Fibroblast of lung (primary cell): Measurements from ENCODE around the gene ANGPTL2.

Source experiments
- EZH2 ChIP-seq: IDR thresholded peaks from 2 replicates; pipeline ENCODE4 v1.5.1; 2012; ENCODE audit warnings: low read length, control low read depth, mild to moderate bottlenecking; ENCODE audit errors: missing control alignments
- TF ChIP-seq, protein P1 (sequence below), 2 donors: IDR thresholded peaks in 1 of 2; conservative IDR thresholded peaks in 1 of 2; 1 replicate in 1 of 2; 2 replicates in 1 of 2; pipeline ENCODE4 v1.5.1; 2011 to 2012; ENCODE audit warnings: low read length in 2 of 2, control low read depth in 1 of 2, inconsistent platforms in 1 of 2, low read depth in 1 of 2, mild to moderate bottlenecking in 1 of 2

DNA sequence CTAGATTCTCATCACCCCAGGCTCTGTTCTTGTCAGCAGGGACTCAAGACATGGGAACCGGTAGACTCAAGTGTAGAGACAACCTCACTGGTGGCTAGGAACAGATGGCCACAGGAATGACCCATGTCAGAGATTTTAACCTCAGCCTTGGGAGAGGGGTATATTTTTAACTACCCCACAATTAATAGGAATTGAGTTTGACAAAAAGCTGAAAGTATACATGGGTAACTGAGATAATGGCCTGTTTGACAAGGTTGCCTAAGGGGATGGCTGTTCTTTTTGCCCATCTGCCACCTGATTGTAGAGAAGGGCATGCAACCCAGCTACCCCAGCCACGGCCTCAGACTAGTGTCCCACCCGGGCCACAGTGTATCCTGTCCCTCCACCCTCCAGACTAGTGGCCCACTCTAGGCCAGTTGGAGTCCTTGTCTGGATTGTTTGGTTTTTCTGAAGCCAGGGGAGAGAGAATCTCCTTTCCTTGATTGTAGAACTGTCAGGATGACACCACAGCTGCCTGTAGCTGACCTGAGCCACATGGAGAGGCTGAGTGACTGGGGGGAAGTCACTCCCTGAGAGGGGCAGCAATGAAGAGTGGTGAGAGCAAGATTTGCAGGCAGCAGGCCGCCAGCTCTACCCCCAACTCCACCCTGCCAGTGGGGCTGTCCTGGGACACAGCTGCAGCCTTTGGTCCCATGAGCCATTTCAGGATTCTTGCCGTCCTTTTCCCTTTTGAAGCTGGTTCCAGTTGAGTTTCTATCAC is 14.6 kb upstream of the ANGPTL2 start:
- TF ChIP-seq, protein P1, sequence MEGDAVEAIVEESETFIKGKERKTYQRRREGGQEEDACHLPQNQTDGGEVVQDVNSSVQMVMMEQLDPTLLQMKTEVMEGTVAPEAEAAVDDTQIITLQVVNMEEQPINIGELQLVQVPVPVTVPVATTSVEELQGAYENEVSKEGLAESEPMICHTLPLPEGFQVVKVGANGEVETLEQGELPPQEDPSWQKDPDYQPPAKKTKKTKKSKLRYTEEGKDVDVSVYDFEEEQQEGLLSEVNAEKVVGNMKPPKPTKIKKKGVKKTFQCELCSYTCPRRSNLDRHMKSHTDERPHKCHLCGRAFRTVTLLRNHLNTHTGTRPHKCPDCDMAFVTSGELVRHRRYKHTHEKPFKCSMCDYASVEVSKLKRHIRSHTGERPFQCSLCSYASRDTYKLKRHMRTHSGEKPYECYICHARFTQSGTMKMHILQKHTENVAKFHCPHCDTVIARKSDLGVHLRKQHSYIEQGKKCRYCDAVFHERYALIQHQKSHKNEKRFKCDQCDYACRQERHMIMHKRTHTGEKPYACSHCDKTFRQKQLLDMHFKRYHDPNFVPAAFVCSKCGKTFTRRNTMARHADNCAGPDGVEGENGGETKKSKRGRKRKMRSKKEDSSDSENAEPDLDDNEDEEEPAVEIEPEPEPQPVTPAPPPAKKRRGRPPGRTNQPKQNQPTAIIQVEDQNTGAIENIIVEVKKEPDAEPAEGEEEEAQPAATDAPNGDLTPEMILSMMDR (conservative IDR thresholded peaks at IDR 0.05 in 1 of 2, IDR thresholded peaks at IDR 0.05 in 1 of 2; ENCODE audit: low read depth in 1 of 2, low read length in 2 of 2) = no peak
- no peak for TF ChIP-seq EZH2
